Motor neuron (in vitro differentiated cells): Measurements from ENCODE around the gene CELA3A. TPM values are rescaled to one million over a fixed set of nuclear protein-coding genes. Genes with fewer than 3 reads are reported as not detected.
"Not testable (repeated sequence)": the region's sequence is repeated elsewhere in the genome, so short reads cannot be mapped to it uniquely, and the experiment has no call there.

ENCODE experiments used
- ATAC-seq, 8 experiments: fragments of 200-7000 bp; cut with Tn5 transposase; replicated peaks in 6 of 8; 2 replicates each; pipeline ENCODE4 v1.8.0; 2021; ENCODE audit warnings: mild to moderate bottlenecking in 8 of 8, moderate library complexity in 8 of 8
- H3K27ac ChIP-seq, 2 donors: fragments of 250-450 bp; sonication (Bioruptor Pico); 2 replicates each; pipeline ENCODE4 v1.9.0; 2021; ENCODE audit warnings: antibody characterized with exemption in 2 of 2, mild to moderate bottlenecking in 2 of 2, moderate library complexity in 1 of 2
- H3K4me1 ChIP-seq, 2 donors: fragments of 250-450 bp; sonication (Bioruptor Pico); replicated peaks in 1 of 2; 2 replicates each; pipeline ENCODE4 v1.6.1; 2021; ENCODE audit warnings: antibody characterized with exemption in 2 of 2, mild to moderate bottlenecking in 2 of 2, moderate library complexity in 1 of 2
- H3K4me3 ChIP-seq, 5 donors: fragments of 250-450 bp; sonication (Bioruptor Pico); 2 replicates each; pipeline ENCODE4 v1.9.0; 2021; ENCODE audit warnings: antibody characterized with exemption in 5 of 5, mild to moderate bottlenecking in 5 of 5, moderate library complexity in 4 of 5
- WGBS, 10 experiments: fragments of 450-650 bp; shearing (Covaris generic); methylation state at CpG; one replicate each; pipeline ENCODE4 v1.0.0; 2022; 5-methylcytosine and 5-hydroxymethylcytosine counted together
- in situ Hi-C, 9 experiments: fragments of 400-800 bp; cut with MboI; loops; one replicate each; pipeline ENCODE4 v1.15.0; 2021; ENCODE audit warnings: low sequenced_read_pairs in 9 of 9, low pct_unique_long_range_greater_than_20kb in 2 of 9; ENCODE audit not compliant: unreplicated experiment in 9 of 9
- total RNA-seq, 8 experiments: library from RNA; unstranded; fragments of 300-600 nt; gene quantifications; 2 replicates each; pipeline versions ENCODE4 v1.2.3 to v1.2.4, GENCODE V29; 2022

CELA3A gene
- total RNA-seq, 8 experiments from 2014 or later = 0.57 to 0.84 TPM; not detected in 6

GRCh38 chr1:21986386-21986785 lies 15.1 kb upstream of the CELA3A start:
- H3K4me3 ChIP-seq, H3K27ac ChIP-seq, H3K4me1 ChIP-seq, in situ Hi-C loops, ATAC-seq: not testable (repeated sequence)
- WGBS, 10 experiments = 50 to 88% (median 85%) methylated on average over 1 to 4 of the region's 12 CpGs; no CpG with 5 or more reads in 7 of the 10 experiments

DNA sequence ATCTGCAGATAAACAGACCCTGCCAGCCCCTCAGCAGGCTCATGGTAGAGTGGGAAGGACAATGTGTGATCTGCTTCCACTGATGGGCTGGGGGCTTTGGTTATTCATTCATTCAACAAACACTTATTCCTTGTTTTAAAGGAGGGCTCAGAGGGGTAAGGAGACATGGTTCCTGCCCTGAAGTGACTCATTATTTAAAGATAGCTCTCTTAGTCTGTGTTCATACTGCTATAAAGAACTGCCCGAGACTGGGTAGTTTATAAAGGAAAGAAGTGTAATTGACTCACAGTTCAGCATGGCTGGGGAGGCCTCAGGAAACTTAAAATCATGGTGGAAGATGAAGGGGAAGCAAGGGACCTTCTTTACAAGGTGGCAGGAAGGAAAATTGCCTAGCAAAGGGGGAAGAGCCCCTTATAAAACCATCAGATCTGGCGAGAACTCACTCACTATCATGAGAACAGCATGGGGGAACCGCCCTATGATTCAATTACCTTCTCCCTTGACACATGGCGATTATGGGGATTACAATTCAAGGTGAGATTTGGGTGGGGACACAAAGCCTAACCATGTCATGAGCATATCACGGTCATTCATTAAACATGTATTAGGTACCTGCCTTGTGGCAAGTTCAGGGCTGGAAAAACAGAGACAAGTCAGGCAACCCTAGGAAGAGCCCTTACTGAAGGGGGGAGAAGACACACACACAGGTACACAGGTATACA lies 11.6 kb upstream of the CELA3A start:
- ATAC-seq = peak in 3 of 8 experiments; percentile 31 to 77 (median 70)
- H3K27ac ChIP-seq, H3K4me3 ChIP-seq, in situ Hi-C loops, H3K4me1 ChIP-seq: not testable (repeated sequence)
- no CpG with 5 or more reads among the region's 5 CpGs for WGBS, 10 experiments

DNA sequence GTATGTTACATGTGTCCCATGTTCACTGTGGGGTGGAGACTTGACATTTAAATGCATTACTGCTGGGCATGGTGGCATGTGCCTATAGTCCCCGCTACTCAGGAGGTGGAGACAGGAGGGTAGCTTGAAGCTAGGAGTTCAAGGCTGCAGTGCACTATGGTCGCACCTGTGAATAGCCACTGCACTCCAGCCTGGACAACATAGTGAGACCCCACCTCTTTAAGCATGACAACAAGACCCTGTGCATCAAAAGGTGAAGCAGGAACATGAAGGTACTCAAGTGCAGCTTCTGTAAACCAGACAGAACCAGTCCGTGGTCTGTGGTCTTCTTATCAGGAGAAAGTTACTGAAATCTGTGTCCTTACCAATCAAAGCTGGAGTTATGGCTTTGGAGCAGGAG lies 9.3 kb upstream of the CELA3A start:
- H3K27ac ChIP-seq, in situ Hi-C loops, H3K4me3 ChIP-seq, H3K4me1 ChIP-seq: not testable (repeated sequence)
- WGBS, 10 experiments = 20 to 62% (median 59%) methylated on average over 1 to 2 of the region's 3 CpGs; no CpG with 5 or more reads in 6 of the 10 experiments
- peak in 1 of 8 experiments; percentile 26 for ATAC-seq

GRCh38 chr1:21994716-21995115 lies 6.7 kb upstream of the CELA3A start:
- in situ Hi-C loops, H3K4me1 ChIP-seq, H3K4me3 ChIP-seq, ATAC-seq, H3K27ac ChIP-seq: not testable (repeated sequence)
- 54 to 100% (median 95%) methylated on average over 1 to 8 of the region's 8 CpGs; no CpG with 5 or more reads in 3 of the 10 experiments for WGBS, 10 experiments

- H3K4me1 ChIP-seq, in situ Hi-C loops, H3K27ac ChIP-seq, H3K4me3 ChIP-seq: not testable (repeated sequence)
- peak in 2 of 8 experiments; percentile 13 to 39 for ATAC-seq
- no CpG with 5 or more reads among the region's 3 CpGs for WGBS, 10 experiments
These were observed 4.8 kb upstream of the CELA3A start for GRCh38 chr1:21996663-21996970.

GRCh38 chr1:21997891-21998623 lies 3.4 kb upstream of the CELA3A start:
- not testable (repeated sequence) for H3K4me1 ChIP-seq

DNA sequence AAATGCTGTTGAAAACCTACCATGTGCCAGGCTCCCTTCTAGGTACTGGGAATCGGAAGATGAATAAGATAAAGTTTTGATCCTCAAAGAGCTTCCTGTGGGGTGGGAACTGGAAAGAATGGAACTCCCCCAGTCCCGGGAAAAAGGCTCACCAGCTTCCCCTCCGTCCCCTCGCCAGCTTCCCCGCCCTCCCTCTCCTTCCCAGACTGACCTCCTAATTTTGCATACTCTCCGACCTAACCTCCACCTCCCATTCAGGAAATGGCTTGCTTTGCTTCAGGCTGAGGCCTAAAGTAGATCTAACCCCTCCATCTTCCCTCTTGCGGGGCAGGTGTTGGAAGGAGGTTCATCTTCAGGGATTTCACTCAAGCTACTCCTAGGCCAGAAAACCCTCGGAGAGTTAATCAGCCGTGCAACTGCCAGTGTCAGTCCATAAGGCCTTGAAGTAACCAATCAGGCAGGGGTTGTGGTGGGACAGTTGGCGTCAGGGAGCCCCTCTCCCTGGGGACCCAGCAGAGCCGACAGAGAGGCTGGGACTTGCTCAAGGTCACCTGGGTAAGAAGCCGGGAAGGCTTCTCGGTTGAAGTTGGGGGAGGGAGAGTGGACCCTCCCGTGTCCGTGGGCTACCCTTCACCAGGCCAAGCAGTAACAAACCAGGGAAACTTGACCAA lies 2.7 kb upstream of the CELA3A start:
- not testable (repeated sequence) for ATAC-seq
- WGBS, 10 experiments = 68 to 100% (median 80%) methylated on average over 1 to 3 of the region's 15 CpGs; no CpG with 5 or more reads in 7 of the 10 experiments

More at GRCh38 chr1:21997891-21998623, 3.4 kb upstream of the CELA3A start:
- ATAC-seq, H3K27ac ChIP-seq, H3K4me3 ChIP-seq, in situ Hi-C loops: not testable (repeated sequence)
- 33 to 93% (median 80%) methylated on average over 1 to 8 of the region's 9 CpGs; no CpG with 5 or more reads in 3 of the 10 experiments for WGBS, 10 experiments

DNA sequence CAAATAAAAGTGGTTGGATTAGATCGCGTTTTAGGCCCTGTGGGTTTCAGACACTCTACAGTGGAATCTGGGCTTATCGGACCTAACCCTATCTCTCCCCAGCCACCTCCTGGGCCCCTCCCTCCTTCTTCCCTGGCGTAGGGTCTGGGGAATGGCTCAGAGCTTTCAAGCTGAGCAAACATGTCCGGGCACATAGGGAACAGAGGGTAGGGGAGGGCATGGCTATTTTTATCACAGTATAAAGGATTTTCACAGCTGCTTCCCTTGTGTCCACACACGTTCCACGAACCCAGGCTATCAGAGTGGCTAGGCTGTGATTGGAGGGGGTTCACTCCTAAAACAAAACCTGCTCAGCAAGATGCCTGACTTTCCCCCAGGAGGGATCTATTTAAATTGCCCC lies 1.8 kb upstream of the CELA3A start:
- 20 to 90% (median 71%) methylated on average over 1 to 6 of the region's 7 CpGs; no CpG with 5 or more reads in 5 of the 10 experiments for WGBS, 10 experiments
- ATAC-seq = peak in 1 of 8 experiments; percentile 71
- in situ Hi-C loops, H3K4me3 ChIP-seq, H3K4me1 ChIP-seq, H3K27ac ChIP-seq: not testable (repeated sequence)

More for the DNA sequence above, 2.7 kb upstream of the CELA3A start:
- H3K4me3 ChIP-seq, H3K27ac ChIP-seq, in situ Hi-C loops, H3K4me1 ChIP-seq: not testable (repeated sequence)

DNA sequence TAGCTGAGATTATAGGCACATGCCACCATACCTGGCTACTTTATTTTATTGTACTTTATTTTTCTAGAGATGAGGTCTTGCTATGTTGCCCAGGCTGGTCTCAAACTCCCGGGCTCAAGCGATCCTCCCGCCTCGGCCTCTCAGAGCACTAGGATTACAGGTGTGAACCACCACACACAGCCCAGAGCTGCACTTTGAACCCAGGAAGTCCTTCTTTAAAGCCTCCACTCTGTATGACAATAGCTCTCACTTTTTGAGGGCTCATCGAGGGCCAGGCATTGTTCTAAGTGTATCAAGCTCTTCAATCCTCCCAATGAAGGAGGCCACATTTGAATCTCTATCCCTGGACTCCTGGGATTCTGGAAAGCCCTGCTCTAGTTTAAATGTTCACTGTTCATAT lies 1.0 kb downstream of the CELA3A start:
- H3K4me3 ChIP-seq, in situ Hi-C loops, ATAC-seq, H3K4me1 ChIP-seq, H3K27ac ChIP-seq: not testable (repeated sequence)
- no CpG with 5 or more reads among the region's 5 CpGs for WGBS, 10 experiments

- 60 to 91% (median 80%) methylated on average over 1 to 4 of the region's 8 CpGs; no CpG with 5 or more reads in 3 of the 10 experiments for WGBS, 10 experiments
- H3K4me3 ChIP-seq, H3K4me1 ChIP-seq, in situ Hi-C loops, H3K27ac ChIP-seq, ATAC-seq: not testable (repeated sequence)
These were observed 1.4 kb downstream of the CELA3A start for GRCh38 chr1:22002875-22003274.

DNA sequence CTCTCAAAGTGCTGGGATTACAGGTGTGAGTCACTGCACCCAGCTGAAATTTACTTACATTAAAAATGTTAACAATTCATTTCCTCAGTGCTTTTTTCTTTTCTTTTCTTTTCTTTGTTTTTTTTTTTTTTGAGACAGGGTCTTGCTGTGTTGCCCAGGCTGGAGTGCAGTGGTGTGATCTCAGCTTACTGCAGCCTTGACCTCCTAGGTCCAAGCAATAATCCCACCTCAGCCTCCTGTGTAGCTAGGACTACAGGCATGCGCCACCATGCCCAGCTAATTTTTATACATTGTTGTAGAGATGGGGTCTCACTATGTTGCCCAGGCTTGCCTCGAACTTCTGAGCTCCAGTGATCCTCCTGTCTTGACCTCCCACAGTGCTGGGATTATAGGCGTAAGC lies 2.5 kb downstream of the CELA3A start:
- ATAC-seq, H3K4me1 ChIP-seq, in situ Hi-C loops, H3K27ac ChIP-seq, H3K4me3 ChIP-seq: not testable (repeated sequence)
- WGBS, 10 experiments = 57 to 100% (median 83%) methylated on average over 1 of the region's 3 CpGs; no CpG with 5 or more reads in 5 of the 10 experiments

DNA sequence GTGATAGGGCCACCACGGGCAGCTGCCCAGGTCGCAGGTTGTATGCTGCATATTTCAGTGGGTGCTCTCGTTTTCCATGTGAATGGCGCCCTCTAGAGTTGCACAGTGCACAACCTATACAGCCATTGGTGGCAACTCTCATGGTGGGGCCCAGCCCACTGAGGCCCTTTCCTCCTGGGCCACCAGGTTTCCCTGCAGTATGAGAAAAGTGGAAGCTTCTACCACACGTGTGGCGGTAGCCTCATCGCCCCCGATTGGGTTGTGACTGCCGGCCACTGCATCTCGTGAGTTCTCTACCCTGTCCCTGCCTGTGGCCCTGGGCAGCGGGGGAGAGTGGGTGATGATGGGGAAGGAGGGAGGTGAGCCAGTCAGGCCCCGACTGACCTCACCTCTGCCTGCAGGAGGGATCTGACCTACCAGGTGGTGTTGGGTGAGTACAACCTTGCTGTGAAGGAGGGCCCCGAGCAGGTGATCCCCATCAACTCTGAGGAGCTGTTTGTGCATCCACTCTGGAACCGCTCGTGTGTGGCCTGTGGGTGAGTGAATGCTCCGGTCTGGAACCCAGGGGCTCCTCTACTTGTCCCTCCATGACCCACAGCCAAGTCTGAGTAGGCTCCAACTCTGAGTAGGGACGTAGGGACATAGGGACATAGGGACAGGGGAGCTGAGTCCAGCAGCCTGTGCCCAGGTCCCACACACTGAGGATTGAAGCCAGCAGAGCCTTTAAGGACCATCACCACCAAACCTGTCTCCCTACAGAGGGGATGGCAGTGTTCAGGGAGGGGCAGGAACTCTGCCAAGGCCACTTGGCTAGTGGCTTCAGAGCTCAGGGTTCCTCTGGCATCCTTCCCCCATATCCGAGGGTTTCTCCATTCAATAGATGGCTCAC lies 4.0 kb downstream of the CELA3A start:
- ATAC-seq = peak in 6 of 8 experiments; percentile 8 to 96 (median 54)
- in situ Hi-C loops = not testable (repeated sequence)
- 0 to 89% (median 70%) methylated on average over 2 to 14 of the region's 18 CpGs; no CpG with 5 or more reads in 3 of the 10 experiments for WGBS, 10 experiments

More for the DNA sequence above, 4.0 kb downstream of the CELA3A start:
- not testable (repeated sequence) for H3K4me1 ChIP-seq, H3K4me3 ChIP-seq, H3K27ac ChIP-seq
